GM23338 (cell line): ENCODE data around the gene NHLH2.

Experiments
- CREB1 ChIP-seq: fragments of 250-450 bp; sonication (Bioruptor Pico); IDR thresholded peaks from 2 replicates; pipeline ENCODE4 v1.5.0; 2020; ENCODE audit warnings: low read depth, mild to moderate bottlenecking, moderate library complexity
- ETS1 ChIP-seq: IDR thresholded peaks from 2 replicates; pipeline ENCODE4 v1.6.1; 2016; ENCODE audit warnings: antibody characterized with exemption
- EZH2 ChIP-seq: fragments of 200-600 bp; sonication (generic); IDR thresholded peaks from one replicate; pipeline ENCODE4 v1.8.0; 2017; ENCODE audit warnings: antibody characterized with exemption, mild to moderate bottlenecking, low read depth; ENCODE audit not compliant: unreplicated experiment
- EZH2phosphoT487 ChIP-seq: fragments of 200-600 bp; sonication (generic); IDR thresholded peaks from one replicate; pipeline ENCODE4 v1.8.1; 2018; ENCODE audit warnings: antibody characterized with exemption; ENCODE audit not compliant: unreplicated experiment
- JUNB ChIP-seq: IDR thresholded peaks from one replicate; pipeline ENCODE4 v1.6.1; 2016; ENCODE audit warnings: antibody characterized with exemption; ENCODE audit not compliant: unreplicated experiment
- NANOG ChIP-seq: IDR thresholded peaks from 2 replicates; pipeline ENCODE4 v1.6.1; 2016; ENCODE audit warnings: antibody characterized with exemption, borderline replicate concordance
- POLR2AphosphoS5 ChIP-seq: IDR thresholded peaks from 2 replicates; pipeline ENCODE4 v1.6.1; 2016; ENCODE audit warnings: antibody characterized with exemption, low read depth
- REST ChIP-seq: IDR thresholded peaks from one replicate; pipeline ENCODE4 v1.6.1; 2018; ENCODE audit warnings: antibody characterized with exemption; ENCODE audit not compliant: unreplicated experiment
- STAT1 ChIP-seq: IDR thresholded peaks from one replicate; pipeline ENCODE4 v1.6.1; 2016; ENCODE audit warnings: antibody characterized with exemption; ENCODE audit not compliant: unreplicated experiment
- ZNF114 ChIP-seq: fragments of 250-450 bp; sonication (Bioruptor Pico); IDR thresholded peaks from 2 replicates; pipeline ENCODE4 v1.5.0; 2020; ENCODE audit warnings: mild to moderate bottlenecking, moderate library complexity
- ZNF331 ChIP-seq: fragments of 250-450 bp; sonication (Bioruptor Pico); IDR thresholded peaks from 2 replicates; pipeline ENCODE4 v1.5.0; 2020; ENCODE audit warnings: low read depth, mild to moderate bottlenecking, moderate library complexity
- TF ChIP-seq, protein P1 (sequence below), 2 experiments: fragments of 200-600 bp in 1 of 2; sonication (generic) in 1 of 2; conservative IDR thresholded peaks; 2 replicates each; pipeline versions ENCODE4 v1.5.1 to v1.6.1; 2016 to 2017; ENCODE audit warnings: antibody characterized with exemption in 2 of 2, low read depth in 2 of 2, mild to moderate bottlenecking in 2 of 2, moderate library complexity in 1 of 2

- TF ChIP-seq, protein P1, sequence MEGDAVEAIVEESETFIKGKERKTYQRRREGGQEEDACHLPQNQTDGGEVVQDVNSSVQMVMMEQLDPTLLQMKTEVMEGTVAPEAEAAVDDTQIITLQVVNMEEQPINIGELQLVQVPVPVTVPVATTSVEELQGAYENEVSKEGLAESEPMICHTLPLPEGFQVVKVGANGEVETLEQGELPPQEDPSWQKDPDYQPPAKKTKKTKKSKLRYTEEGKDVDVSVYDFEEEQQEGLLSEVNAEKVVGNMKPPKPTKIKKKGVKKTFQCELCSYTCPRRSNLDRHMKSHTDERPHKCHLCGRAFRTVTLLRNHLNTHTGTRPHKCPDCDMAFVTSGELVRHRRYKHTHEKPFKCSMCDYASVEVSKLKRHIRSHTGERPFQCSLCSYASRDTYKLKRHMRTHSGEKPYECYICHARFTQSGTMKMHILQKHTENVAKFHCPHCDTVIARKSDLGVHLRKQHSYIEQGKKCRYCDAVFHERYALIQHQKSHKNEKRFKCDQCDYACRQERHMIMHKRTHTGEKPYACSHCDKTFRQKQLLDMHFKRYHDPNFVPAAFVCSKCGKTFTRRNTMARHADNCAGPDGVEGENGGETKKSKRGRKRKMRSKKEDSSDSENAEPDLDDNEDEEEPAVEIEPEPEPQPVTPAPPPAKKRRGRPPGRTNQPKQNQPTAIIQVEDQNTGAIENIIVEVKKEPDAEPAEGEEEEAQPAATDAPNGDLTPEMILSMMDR (conservative IDR thresholded peaks at IDR 0.05; ENCODE audit: low read depth in 2 of 2), result no peak
- no peak for TF ChIP-seq JUNB
- no peak for TF ChIP-seq ETS1
- no peak for TF ChIP-seq EZH2
- TF ChIP-seq REST, result no peak
- no peak for TF ChIP-seq ZNF331 (CRISPR knock-in tag)
- no peak for TF ChIP-seq CREB1 (CRISPR knock-in tag)
- no peak for TF ChIP-seq POLR2AphosphoS5
- TF ChIP-seq EZH2phosphoT487, result no peak
- no peak for TF ChIP-seq ZNF114 (CRISPR knock-in tag)
- no peak for TF ChIP-seq NANOG
- no peak for TF ChIP-seq STAT1
These were observed 26.1 kb downstream of the NHLH2 start for GRCh38 chr1:115814685-115815398.
